ENCODE results near the gene C5orf58.

- TF ChIP-seq SUZ12 (IDR thresholded peaks at IDR 0.05; ENCODE audit: extremely low read depth, insufficient read depth, insufficient read length) (no peak), ZNF274 (IDR thresholded peaks at IDR 0.05; ENCODE audit: low read depth, low read length) (no peak), YY1 (IDR thresholded peaks at IDR 0.05; ENCODE audit: insufficient read depth, insufficient read length) (no peak)
Measured at GRCh38 chr5:170273968-170274710, 41.4 kb downstream of the C5orf58 start.
